Body of pancreas (tissue), 4 donors: Measurements from ENCODE around the gene EGR1.

Experiments
- CTCF ChIP-seq, 7 experiments: fragments of 450-650 bp in 4 of 7; fragments of 200-600 bp in 3 of 7; sonication (generic) in 3 of 7; IDR thresholded peaks; one replicate each; pipeline ENCODE4 v1.5.1; 2016 to 2019; ENCODE audit warnings: antibody characterized with exemption in 7 of 7
- POLR2A ChIP-seq, 3 donors: fragments of 450-650 bp; IDR thresholded peaks; one replicate each; pipeline ENCODE4 v1.6.1; 2016; ENCODE audit warnings: antibody characterized with exemption in 3 of 3, mild to moderate bottlenecking in 2 of 3

- no peak for TF ChIP-seq CTCF (IDR thresholded peaks at IDR 0.05)
- no peak for TF ChIP-seq POLR2A (IDR thresholded peaks at IDR 0.05)
These were observed 1.8 kb upstream of the EGR1 start for GRCh38 chr5:138463419-138464007.
